ENCODE data around the gene ZDHHC1.
A peak's percentile ranks its signal among the peaks of the same experiment; 100 is the strongest.
"Not testable (repeated sequence)": the region's sequence is repeated elsewhere in the genome, so short reads cannot be mapped to it uniquely, and the experiment has no call there.

ZDHHC1 gene

GRCh38 chr16:67392301-67393059 is 23.8 kb downstream of the ZDHHC1 start:
- DNase-seq = no peak

DNA sequence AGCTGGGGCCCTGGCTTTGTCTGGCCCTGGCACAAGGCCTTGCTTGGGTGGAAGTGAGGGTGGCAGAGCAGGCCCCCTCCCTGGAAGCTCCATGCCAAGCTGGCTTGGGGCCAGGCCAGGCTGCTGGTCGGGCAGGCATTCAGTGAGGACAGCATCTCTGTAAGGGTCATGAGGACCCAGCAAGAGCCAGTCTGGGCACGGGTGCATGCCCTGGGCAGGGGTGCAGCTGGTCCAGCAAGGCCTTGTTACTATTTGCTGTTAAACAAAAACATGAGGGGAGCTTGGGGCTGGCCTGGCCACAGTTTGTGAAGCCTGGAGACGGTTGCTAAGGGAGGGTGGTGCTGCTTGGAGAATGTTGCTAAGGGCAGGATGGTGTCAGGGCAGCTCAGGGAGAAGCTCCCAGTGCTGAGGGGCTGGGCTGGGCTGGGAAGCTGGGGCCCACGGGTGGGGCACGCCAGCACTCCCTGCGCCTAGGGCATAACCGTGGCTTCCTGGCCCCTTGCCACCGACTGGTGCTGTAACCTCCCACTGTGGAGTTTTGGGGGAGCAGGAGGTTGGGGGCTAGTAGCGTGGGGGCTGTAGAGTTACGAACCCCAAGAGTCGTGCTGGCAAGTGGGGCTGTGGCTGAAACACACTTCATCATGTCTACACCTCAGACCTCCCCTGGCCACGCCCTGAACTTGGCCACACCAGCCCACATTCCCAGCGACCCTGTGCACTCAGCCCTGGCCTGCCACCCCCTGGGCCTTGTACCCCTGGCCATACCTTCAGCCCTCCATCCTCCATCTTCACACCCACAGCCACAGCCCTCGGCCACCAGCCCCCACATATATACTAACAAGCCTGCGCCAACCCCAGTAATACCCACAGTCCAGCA is 24.6 kb downstream of the ZDHHC1 start:
- no peak for DNase-seq

DNA sequence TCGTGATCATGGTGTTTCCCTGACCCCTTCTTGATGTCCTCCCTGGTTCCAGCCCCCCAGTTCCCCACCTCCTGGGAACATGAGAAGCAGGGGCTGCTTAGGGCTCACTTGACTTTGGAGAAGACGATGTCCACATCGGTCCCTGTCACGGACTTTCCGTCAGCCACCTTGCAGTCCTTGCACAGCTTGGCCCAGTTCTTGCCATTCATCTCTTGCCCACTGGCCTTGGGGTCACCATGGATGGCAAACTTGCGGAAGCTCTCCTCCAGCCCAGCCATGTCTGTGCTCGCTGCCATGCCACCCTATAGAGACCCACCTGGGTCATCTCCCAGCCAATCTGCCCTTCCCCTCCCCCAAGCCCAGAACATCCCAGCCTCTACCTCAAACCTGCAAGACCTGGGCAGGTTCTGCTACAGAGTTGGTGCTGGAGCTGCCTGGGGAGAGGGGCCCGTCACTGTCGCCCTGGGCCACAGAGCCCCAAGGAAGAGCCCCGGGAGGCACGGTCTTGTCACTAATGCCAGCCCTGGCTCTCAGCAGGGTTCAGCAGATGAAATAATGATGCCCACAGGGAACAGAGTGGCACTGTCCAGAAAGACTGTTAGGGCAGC is 25.4 kb downstream of the ZDHHC1 start:
- DNase-seq = no peak

GRCh38 chr16:67389911-67390815 is 26.1 kb downstream of the ZDHHC1 start:
- DNase-seq = peak; percentile 9

- DNase-seq = no peak
Measured at GRCh38 chr16:67388591-67388990, 27.7 kb downstream of the ZDHHC1 start.

- DNase-seq = no peak
Measured at GRCh38 chr16:67388191-67388590, 28.1 kb downstream of the ZDHHC1 start.

GRCh38 chr16:67387479-67388079 is 28.7 kb downstream of the ZDHHC1 start:
- no peak for DNase-seq

- DNase-seq = no peak
Measured at GRCh38 chr16:67386861-67387455, 29.3 kb downstream of the ZDHHC1 start.

DNA sequence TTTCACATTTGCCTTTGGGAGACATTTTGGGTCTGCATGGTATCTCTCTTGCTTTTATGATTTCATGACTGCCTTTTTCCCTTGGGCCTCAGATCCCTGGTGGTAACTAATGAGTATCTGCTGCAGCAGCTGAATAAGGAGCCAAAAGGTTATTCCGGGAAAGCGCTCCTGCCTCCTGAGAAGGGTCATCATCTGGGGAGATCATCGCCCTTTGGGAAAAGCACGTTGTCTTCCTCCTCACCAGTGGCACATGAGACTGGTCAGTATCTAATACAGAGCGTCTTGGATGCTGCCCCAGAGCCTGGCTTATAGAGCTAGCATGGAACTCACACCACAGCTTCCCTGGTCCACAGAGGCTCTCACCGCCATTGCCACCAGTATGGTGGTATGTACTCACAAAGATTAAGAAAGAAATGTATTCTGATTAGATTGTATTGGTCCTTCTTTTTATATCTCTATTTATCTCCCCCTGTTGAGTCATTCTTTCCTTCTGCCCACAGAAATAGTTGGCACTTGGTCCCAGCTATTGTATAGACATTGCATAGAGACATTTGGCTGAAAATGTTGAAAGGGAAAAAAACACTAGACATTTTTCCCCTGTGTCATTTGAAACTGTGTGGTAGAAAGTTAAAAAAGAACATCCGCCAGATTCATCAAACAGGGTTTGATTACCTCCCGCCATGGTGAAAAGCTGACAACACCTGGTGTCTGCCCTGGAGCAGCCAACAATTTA is 31.3 kb downstream of the ZDHHC1 start:
- DNase-seq = no peak

DNA sequence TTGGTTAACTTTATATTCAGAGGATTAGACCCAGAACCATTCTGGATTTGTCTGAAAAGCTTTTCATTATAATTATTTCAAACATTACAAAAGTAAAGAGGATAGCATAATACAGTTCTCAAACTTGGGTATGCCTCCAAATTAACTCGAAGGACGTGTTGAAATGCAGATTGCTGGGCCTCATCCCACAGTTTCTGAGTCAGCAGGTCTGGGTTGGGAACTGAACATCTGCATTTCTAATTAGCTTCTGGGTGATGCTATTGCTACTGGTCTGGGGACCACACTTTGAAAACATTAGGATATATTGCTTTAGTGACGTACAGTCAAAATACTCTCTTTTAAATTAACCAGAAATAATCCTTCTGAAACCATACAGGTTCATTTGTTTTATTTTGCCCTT is 33.0 kb downstream of the ZDHHC1 start:
- DNase-seq = no peak

- DNase-seq = no peak
Measured at GRCh38 chr16:67378642-67379041, 37.6 kb downstream of the ZDHHC1 start.

DNA sequence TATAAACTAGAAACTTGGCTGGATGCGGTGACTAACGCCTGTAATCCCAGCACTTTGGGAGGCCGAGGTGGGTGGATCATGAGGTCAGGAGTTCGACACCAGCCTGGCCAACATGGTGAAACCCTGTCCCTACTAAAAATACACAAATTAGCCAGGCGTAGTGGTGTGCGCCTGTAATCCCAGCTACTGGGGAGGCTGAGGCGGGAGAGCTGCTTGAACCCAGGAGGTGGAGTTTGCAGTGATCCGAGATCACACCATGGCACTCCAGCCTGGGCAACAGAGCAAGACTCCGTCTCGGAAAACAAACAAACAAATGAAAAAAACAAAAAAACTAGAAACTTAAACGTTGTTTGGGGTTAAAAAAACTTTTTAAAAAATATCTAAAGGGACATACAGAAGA is 40.3 kb downstream of the ZDHHC1 start:
- DNase-seq = not testable (repeated sequence)

GRCh38 chr16:67372664-67373063 is 43.6 kb downstream of the ZDHHC1 start:
- DNase-seq = no peak

DNA sequence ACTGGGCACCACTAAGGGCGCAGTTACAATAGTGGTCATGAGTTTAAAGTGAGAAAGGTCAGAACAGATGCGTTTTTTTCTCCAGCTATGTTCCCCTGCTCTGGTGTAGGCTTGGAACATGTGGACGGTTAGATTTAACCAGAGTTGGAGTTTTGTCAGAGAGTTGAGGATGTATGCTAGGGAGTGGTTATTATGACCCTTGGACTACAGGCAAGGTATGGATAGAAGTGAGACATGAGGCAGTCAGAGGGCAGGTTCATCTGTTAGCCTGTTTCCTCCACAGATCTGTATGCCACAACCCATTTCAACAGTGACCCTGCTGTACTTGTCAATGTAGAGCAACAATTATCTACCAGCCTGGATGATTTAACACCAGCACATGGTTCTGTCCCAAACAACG is 45.6 kb downstream of the ZDHHC1 start:
- DNase-seq = no peak

- no peak for DNase-seq
Measured at GRCh38 chr16:67364600-67365235, 51.6 kb downstream of the ZDHHC1 start.

DNA sequence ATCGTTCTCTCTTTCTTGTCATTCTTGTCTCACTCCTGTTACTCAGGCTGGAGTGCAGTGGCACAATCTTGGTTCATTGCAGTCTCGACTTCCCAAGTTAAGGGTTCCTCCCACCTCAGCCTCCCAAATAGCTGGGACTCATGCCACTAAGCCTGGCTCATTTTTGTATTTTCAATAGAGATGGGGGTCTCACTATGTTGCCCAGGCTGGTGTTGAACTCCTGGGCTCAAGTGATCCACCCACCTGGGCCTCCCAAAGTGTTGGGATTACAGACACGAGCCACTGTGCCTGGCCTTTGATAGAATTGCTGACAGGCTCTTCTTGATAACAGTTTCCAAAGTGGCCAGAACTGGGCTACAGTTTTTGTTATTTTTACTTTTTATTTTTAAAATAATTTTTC is 55.2 kb downstream of the ZDHHC1 start:
- DNase-seq = no peak

DNA sequence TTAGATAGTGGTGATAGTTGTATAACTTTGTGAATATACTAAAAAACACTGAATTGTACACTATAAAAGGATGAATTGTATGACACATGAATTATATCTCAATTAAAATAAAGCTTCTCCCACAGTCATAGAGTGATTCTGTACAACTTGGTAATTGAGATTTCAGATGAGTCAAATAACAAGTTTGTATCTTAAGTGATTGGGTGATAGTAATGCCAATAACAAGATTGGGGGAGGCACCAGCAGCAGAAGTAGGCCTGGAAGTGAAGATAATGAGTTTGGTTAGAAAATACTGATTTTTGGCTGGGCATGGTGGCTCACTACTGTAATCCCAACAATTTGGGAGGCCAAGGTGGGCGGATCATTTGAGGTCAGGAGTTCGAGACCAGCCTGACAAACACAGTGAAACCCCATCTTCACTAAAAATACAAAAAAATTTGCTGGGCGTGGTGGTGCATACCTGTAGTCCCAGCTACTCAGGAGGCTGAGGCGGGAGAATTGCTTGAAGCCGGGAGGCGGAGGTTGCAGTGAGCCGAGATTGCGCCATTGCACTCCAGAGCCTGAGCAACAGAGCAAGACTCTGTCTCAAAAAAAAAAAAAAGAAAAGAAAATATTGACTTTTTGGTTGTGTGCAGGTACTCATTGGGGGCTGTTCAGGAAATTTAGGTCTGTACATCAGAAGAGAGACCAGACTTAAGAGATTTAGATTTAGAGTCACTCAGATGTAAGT is 56.6 kb downstream of the ZDHHC1 start:
- DNase-seq = not testable (repeated sequence)

DNA sequence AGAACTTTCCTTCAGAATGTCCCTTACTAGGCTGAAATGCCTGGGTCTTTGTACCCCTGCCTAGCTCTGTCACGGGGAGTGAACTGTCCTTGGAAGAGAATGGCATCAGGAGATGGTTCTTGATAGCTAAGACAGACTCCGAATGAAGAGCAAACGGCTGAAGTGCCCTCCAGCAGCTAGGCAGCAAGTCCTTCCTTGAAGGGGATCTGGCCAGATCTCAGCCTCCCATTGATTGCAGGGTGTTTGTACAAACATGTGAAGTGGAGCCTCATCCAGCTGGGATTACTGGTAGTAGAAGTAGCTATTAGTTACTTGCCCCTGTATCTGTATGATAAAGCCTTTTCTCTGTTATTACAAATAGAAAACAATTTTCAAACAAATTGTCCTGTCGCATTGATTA is 58.7 kb downstream of the ZDHHC1 start:
- no peak for DNase-seq

DNA sequence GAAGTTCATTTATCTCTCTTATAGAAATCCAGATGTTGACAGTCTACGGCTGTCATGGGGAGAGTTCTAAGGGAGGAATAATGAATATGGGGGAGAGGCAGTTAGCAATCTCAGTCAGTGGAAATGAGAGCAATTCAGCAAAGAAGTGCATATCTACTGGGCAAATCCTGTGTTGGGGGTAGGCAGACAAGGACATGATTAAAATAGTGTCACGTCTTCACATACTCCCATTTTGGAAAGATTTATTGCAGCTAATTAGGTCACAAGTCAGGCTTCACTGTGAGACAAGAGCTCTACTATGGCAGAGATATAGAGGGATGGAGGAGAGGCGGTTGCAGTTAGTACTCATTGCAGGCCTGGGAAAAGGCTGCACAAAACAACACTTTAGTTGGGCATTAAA is 59.9 kb downstream of the ZDHHC1 start:
- no peak for DNase-seq

DNA sequence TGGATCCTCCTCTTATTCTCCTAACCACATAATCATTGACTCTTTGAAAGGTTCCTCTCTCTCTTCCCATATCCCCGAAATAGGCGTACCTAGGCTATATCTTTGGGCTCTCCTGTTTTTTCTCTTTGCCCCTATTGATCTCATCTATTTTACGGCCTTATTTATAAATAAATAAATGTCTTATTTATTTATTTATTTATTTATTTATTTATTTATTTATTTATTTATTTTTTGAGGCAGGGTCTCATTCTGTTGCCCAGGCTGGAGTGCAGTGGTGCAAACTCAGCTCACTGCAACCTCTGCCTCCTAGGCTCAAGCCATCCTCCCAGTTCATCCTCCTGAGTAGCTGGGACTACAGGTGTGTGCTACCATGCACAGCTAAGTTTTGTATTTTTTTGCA is 63.8 kb downstream of the ZDHHC1 start:
- not testable (repeated sequence) for DNase-seq

Measured in CD4-positive, alpha-beta T cell treated with Interleukin-4 for 4 hours (primary cell).